A549 (cell line): ENCODE results near the gene TMEM121.

ENCODE experiments used
- ESRRA ChIP-seq: fragments of 150-350 bp; IDR thresholded peaks from 2 replicates; pipeline ENCODE4 v1.6.1; 2014; ENCODE audit warnings: mild to moderate bottlenecking, low read length, borderline replicate concordance
- MAZ ChIP-seq: fragments of 150-350 bp; IDR thresholded peaks from 2 replicates; pipeline ENCODE4 v1.6.1; 2014; ENCODE audit warnings: antibody characterized with exemption, low read depth, low read length, borderline replicate concordance
- TF ChIP-seq, protein P1 (sequence below): fragments of >200 bp; sonication (Bioruptor Twin); formaldehyde crosslinking; IDR thresholded peaks from 3 replicates; pipeline ENCODE4 v1.5.1; 2016
- TF ChIP-seq, protein P2 (sequence below): fragments of 150-350 bp; IDR thresholded peaks from 2 replicates; pipeline ENCODE4 v1.6.1; 2014; ENCODE audit warnings: low read depth, mild to moderate bottlenecking, low read length

DNA sequence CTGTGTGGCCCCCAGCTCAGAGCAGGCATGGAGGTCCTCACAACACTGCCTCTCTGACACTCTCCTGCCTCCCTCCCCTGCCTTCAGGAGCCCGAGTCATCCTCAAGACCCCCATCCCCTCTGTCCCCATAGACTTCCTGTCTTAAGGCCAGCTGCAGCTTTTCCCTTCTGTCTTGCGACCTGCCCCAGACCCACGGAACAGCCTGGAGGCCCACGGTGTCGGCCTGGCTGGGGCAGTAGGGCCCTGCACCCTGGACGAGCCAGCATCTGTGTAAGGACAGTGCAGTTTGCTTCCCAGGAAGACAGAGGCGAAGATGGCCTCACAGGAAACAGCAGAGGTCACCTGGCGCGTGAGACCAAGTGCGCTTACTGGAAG lies 25.7 kb upstream of the TMEM121 start:
- TF ChIP-seq MAZ (no peak), ESRRA (no peak)
- TF ChIP-seq, protein P1, sequence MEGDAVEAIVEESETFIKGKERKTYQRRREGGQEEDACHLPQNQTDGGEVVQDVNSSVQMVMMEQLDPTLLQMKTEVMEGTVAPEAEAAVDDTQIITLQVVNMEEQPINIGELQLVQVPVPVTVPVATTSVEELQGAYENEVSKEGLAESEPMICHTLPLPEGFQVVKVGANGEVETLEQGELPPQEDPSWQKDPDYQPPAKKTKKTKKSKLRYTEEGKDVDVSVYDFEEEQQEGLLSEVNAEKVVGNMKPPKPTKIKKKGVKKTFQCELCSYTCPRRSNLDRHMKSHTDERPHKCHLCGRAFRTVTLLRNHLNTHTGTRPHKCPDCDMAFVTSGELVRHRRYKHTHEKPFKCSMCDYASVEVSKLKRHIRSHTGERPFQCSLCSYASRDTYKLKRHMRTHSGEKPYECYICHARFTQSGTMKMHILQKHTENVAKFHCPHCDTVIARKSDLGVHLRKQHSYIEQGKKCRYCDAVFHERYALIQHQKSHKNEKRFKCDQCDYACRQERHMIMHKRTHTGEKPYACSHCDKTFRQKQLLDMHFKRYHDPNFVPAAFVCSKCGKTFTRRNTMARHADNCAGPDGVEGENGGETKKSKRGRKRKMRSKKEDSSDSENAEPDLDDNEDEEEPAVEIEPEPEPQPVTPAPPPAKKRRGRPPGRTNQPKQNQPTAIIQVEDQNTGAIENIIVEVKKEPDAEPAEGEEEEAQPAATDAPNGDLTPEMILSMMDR, result no peak
- TF ChIP-seq, protein P2, sequence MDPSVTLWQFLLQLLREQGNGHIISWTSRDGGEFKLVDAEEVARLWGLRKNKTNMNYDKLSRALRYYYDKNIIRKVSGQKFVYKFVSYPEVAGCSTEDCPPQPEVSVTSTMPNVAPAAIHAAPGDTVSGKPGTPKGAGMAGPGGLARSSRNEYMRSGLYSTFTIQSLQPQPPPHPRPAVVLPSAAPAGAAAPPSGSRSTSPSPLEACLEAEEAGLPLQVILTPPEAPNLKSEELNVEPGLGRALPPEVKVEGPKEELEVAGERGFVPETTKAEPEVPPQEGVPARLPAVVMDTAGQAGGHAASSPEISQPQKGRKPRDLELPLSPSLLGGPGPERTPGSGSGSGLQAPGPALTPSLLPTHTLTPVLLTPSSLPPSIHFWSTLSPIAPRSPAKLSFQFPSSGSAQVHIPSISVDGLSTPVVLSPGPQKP, result no peak
